HCT116 (cell line): ENCODE results near the gene POU6F1. TPM values are rescaled to one million over a fixed set of nuclear protein-coding genes. Genes with fewer than 3 reads are reported as not detected.

ENCODE experiments used
- ATAC-seq: fragments of 200-7000 bp; cut with Tn5 transposase; 2 replicates; pipeline ENCODE4 v1.9.1; 2020; ENCODE audit warnings: mild to moderate bottlenecking, moderate library complexity
- BruUV-seq: library from RNA; stranded (reverse); fragments of 400-500 nt; replicated peaks from 2 replicates; lab custom pipeline; 2021; lab: Mats Ljungman, UMichigan
- CTCF ChIA-PET: fragments of 300-600 bp; sonication (Branson Sonifier 250); formaldehyde crosslinking; loops from one replicate; lab custom pipeline; 2021; ENCODE audit warnings: antibody characterized with exemption; lab: Charles Lee
- POLR2A ChIA-PET: fragments of 300-600, 350-600 bp; sonication (Branson Sonifier 250); formaldehyde crosslinking; loops from one replicate; lab custom pipeline; 2021; ENCODE audit warnings: antibody characterized with exemption; lab: Charles Lee
- RAD21 ChIA-PET, 2 experiments: fragments of 300-600 bp; sonication (Branson Sonifier 250); formaldehyde crosslinking; loops; one replicate each; lab custom pipeline; 2023; ENCODE audit warnings: low total read pairs in 2 of 2; ENCODE audit not compliant: uncharacterized antibody in 2 of 2, unreplicated experiment in 2 of 2, low non-redundant PET in 1 of 2; lab: Charles Lee
- DNase-seq: peaks from one replicate; pipeline ENCODE4 v3.0.0-alpha.2; 2010; ENCODE audit warnings: low read depth, low spot score
- H2AFZ ChIP-seq: fragments of 200-600 bp; shearing (Covaris generic), sonication (generic); 2 replicates; pipeline ENCODE4 v1.6.1; 2017; ENCODE audit warnings: low read depth, mixed run types, mixed read lengths, antibody characterized with exemption, low read length; ENCODE audit not compliant: poor library complexity, severe bottlenecking
- H3K27ac ChIP-seq: 2 replicates; pipeline ENCODE4 v1.5.1; 2012; ENCODE audit warnings: low read depth, low read length
- H3K27me3 ChIP-seq: fragments of 200-600 bp; sonication (generic); 2 replicates; pipeline ENCODE4 v1.6.1; 2016; ENCODE audit warnings: mixed run types, low read length, mixed read lengths; ENCODE audit not compliant: insufficient read depth
- H3K36me3 ChIP-seq, 2 experiments: fragments of 200-500 bp in 1 of 2; fragments of 200-600 bp in 1 of 2; sonication (Bioruptor generic) in 1 of 2; sonication (generic) in 1 of 2; 2 replicates each; pipeline versions ENCODE4 v1.5.1 to v1.6.1; 2014 to 2016; ENCODE audit warnings: low read length in 2 of 2, inconsistent platforms in 1 of 2, mixed read lengths in 1 of 2, mixed run types in 1 of 2; ENCODE audit not compliant: insufficient read depth in 2 of 2, control insufficient read depth in 1 of 2
- H3K4me1 ChIP-seq, 2 experiments: fragments of 200-600 bp in 1 of 2; sonication (generic) in 1 of 2; 2 replicates each; pipeline versions ENCODE4 v1.5.1 to v1.6.1; 2012 to 2017; ENCODE audit warnings: low read length in 2 of 2, inconsistent platforms in 1 of 2, mild to moderate bottlenecking in 1 of 2, mixed read lengths in 1 of 2, mixed run types in 1 of 2, moderate library complexity in 1 of 2; ENCODE audit not compliant: insufficient read depth in 2 of 2, control insufficient read depth in 1 of 2
- H3K4me2 ChIP-seq: fragments of 200-600 bp; sonication (generic); 2 replicates; pipeline ENCODE4 v1.6.1; 2017; ENCODE audit warnings: mixed run types, low read length, mixed read lengths
- H3K4me3 ChIP-seq, 2 experiments: fragments of 200-600 bp in 1 of 2; sonication (generic) in 1 of 2; replicated peaks in 1 of 2; 2 replicates each; pipeline ENCODE4 v1.5.1; 2011 to 2016; ENCODE audit warnings: low read length in 2 of 2, control low read depth in 1 of 2, low read depth in 1 of 2, mild to moderate bottlenecking in 1 of 2, mixed read lengths in 1 of 2, mixed run types in 1 of 2
- H3K79me2 ChIP-seq: fragments of 200-600 bp; sonication (generic); 2 replicates; pipeline ENCODE4 v1.6.1; 2017; ENCODE audit warnings: mild to moderate bottlenecking, mixed run types, low read length, moderate library complexity, mixed read lengths; ENCODE audit not compliant: insufficient read depth
- H3K9ac ChIP-seq: fragments of 200-600 bp; sonication (generic); 2 replicates; pipeline ENCODE4 v1.6.1; 2016; ENCODE audit warnings: low read length, mixed read lengths
- H3K9me2 ChIP-seq: fragments of 200-600 bp; sonication (generic), shearing (Covaris generic); 2 replicates; pipeline ENCODE4 v1.6.1; 2017; ENCODE audit warnings: mixed run types, mild to moderate bottlenecking, moderate library complexity; ENCODE audit not compliant: insufficient read depth
- H3K9me3 ChIP-seq, 2 experiments: fragments of 200-500 bp in 1 of 2; fragments of 200-600 bp in 1 of 2; sonication (Bioruptor generic) in 1 of 2; sonication (generic) in 1 of 2; 2 replicates each; pipeline ENCODE4 v1.6.1; 2014 to 2017; ENCODE audit warnings: low read length in 2 of 2, mixed read lengths in 2 of 2, inconsistent platforms in 1 of 2, low read depth in 1 of 2, mild to moderate bottlenecking in 1 of 2, mixed run types in 1 of 2, moderate library complexity in 1 of 2; ENCODE audit not compliant: control insufficient read depth in 1 of 2, insufficient read depth in 1 of 2
- H4K20me1 ChIP-seq: fragments of 200-600 bp; sonication (generic), shearing (Covaris generic); 2 replicates; pipeline ENCODE4 v1.6.1; 2017; ENCODE audit warnings: mixed run types, mild to moderate bottlenecking, moderate library complexity; ENCODE audit not compliant: insufficient read depth
- ATF3 ChIP-seq: IDR thresholded peaks from 2 replicates; pipeline ENCODE4 v1.6.1; 2012
- CBX3 ChIP-seq: IDR thresholded peaks from 2 replicates; pipeline ENCODE4 v1.6.1; 2012; ENCODE audit warnings: low read depth
- EZH2phosphoT487 ChIP-seq: fragments of 200-600 bp; IDR thresholded peaks from 2 replicates; pipeline ENCODE4 v1.6.1; 2018; ENCODE audit warnings: antibody characterized with exemption, borderline replicate concordance
- FOSL1 ChIP-seq: IDR thresholded peaks from 2 replicates; pipeline ENCODE4 v1.6.1; 2012; ENCODE audit warnings: low read depth
- POLR2A ChIP-seq: IDR thresholded peaks from 2 replicates; pipeline ENCODE4 v1.7.0; 2011; ENCODE audit warnings: borderline replicate concordance; ENCODE audit not compliant: insufficient read depth, insufficient read length; ENCODE audit errors: extremely low read depth
- SIN3A ChIP-seq: IDR thresholded peaks from 2 replicates; pipeline ENCODE4 v1.6.1; 2012; ENCODE audit warnings: low read depth
- YY1 ChIP-seq: IDR thresholded peaks from 2 replicates; pipeline ENCODE4 v1.6.1; 2011; ENCODE audit warnings: low read length, low read depth, moderate library complexity, mild to moderate bottlenecking; ENCODE audit not compliant: insufficient replicate concordance; ENCODE audit errors: extremely low read depth
- ZBTB33 ChIP-seq: IDR thresholded peaks from 2 replicates; pipeline ENCODE4 v1.6.1; 2011; ENCODE audit warnings: mild to moderate bottlenecking, low read length, moderate library complexity; ENCODE audit not compliant: insufficient replicate concordance; ENCODE audit errors: extremely low read depth
- ZNF274 ChIP-seq: fragments of 200-500 bp; sonication (Bioruptor generic); IDR thresholded peaks from 2 replicates; pipeline ENCODE4 v1.6.1; 2014; ENCODE audit warnings: mild to moderate bottlenecking, low read depth, low read length, inconsistent platforms
- intact Hi-C: fragments of 100-400 bp; cut with micrococcal nuclease; formaldehyde crosslinking; loops from 2 replicates; pipeline ENCODE4 v1.10.0; 2022
- total RNA-seq: library from RNA; stranded (reverse); gene quantifications from one replicate; pipeline ENCODE4 v1.2.1, GENCODE V29; 2021; ENCODE audit not compliant: unreplicated experiment

POU6F1 gene
- total RNA-seq, 1 experiment from 2014 or later, result 6.4 TPM

- no peak for ATAC-seq
- no peak for TF ChIP-seq YY1
- TF ChIP-seq ZNF274, result no peak
- no peak for TF ChIP-seq CBX3
- no peak for TF ChIP-seq ZBTB33
- TF ChIP-seq POLR2A, result no peak
- no peak for TF ChIP-seq ATF3
- TF ChIP-seq FOSL1, result no peak
- no peak for TF ChIP-seq EZH2phosphoT487
- no peak for TF ChIP-seq SIN3A
- no TSS peak for BruUV-seq
- DNase-seq, result no peak
- peaks cover 19 to 24% of the 10 kb centered on the region in 2 experiments for H3K36me3 ChIP-seq
- intact Hi-C loops, result no loop called here
- H3K4me1 ChIP-seq, result peaks cover 0 to 6% of the 10 kb centered on the region in 2 experiments; a peak in 1 of 4 replicates
- POLR2A ChIA-PET, result no interaction called here
- no peak overlapping the region for H3K4me2 ChIP-seq
- no peak overlapping the region for H3K4me3 ChIP-seq
- H4K20me1 ChIP-seq, result no peaks in the 10 kb centered on the region; the same call in 1 of the 2 replicates
- CTCF ChIA-PET, result no interaction called here
- no peak overlapping the region for H3K27ac ChIP-seq
- no peak overlapping the region for H3K9ac ChIP-seq
- H3K9me3 ChIP-seq, result no peaks in the 10 kb centered on the region
- H3K79me2 ChIP-seq, result peaks cover 9% of the 10 kb centered on the region
- no peaks in the 10 kb centered on the region for H3K27me3 ChIP-seq
- RAD21 ChIA-PET, result no interaction called here
- no peak overlapping the region for H2AFZ ChIP-seq
- H3K9me2 ChIP-seq, result no peaks in the 10 kb centered on the region
Measured at GRCh38 chr12:51247523-51248206, 29.8 kb upstream of the POU6F1 start.
